Measurements from ENCODE around the gene RELL1. TPM values are rescaled to one million over a fixed set of nuclear protein-coding genes. Genes with fewer than 3 reads are reported as not detected.

Gene RELL1
- total RNA-seq, 2 donors from 2014 or later, result 24.4 to 48.2 TPM

GRCh38 chr4:37602454-37603069 is 83.6 kb downstream of the RELL1 start:
- intact Hi-C loops (cut with DNase I), result loop anchor here (5.0 to 10.0 kb wide), 3 partner anchors 72 to 432 kb away; no protein-coding TSS in a partner anchor

GRCh38 chr4:37601531-37601930 is 84.6 kb downstream of the RELL1 start:
- H3K4me1 ChIP-seq, result no peaks in the 10 kb centered on the region
- intact Hi-C loops (cut with DNase I), result loop anchor here (5.0 to 10.0 kb wide), 3 partner anchors 73 to 433 kb away; no protein-coding TSS in a partner anchor
- no peak overlapping the region for H3K27ac ChIP-seq
- no peak overlapping the region for H3K9ac ChIP-seq (ENCODE audit: low read depth in 2 of 2, low read length in 2 of 2)
- H3K27me3 ChIP-seq, result no peaks in the 10 kb centered on the region
- H3K4me3 ChIP-seq, result no peak overlapping the region
- no peaks in the 10 kb centered on the region for H3K9me3 ChIP-seq
- peak; percentile 65 for DNase-seq
- TF ChIP-seq CTCF (IDR thresholded peaks at IDR 0.05), result no peak
- H3K36me3 ChIP-seq, result no peaks in the 10 kb centered on the region

More at GRCh38 chr4:37602454-37603069, 83.6 kb downstream of the RELL1 start:
- no peak overlapping the region for H3K27ac ChIP-seq
- no peak overlapping the region for H3K9ac ChIP-seq (ENCODE audit: low read depth in 2 of 2, low read length in 2 of 2)
- H3K9me3 ChIP-seq, result no peaks in the 10 kb centered on the region
- no peak overlapping the region for H3K4me3 ChIP-seq
- no peaks in the 10 kb centered on the region for H3K36me3 ChIP-seq
- no peak for DNase-seq
- TF ChIP-seq CTCF (IDR thresholded peaks at IDR 0.05), result no peak
- no peaks in the 10 kb centered on the region for H3K4me1 ChIP-seq
- no peaks in the 10 kb centered on the region for H3K27me3 ChIP-seq

GRCh38 chr4:37599092-37599790 is 86.9 kb downstream of the RELL1 start:
- H3K4me3 ChIP-seq, result no peak overlapping the region
- no peak for DNase-seq
- H3K9me3 ChIP-seq, result no peaks in the 10 kb centered on the region
- no peak for TF ChIP-seq CTCF (IDR thresholded peaks at IDR 0.05)
- H3K36me3 ChIP-seq, result no peaks in the 10 kb centered on the region
- H3K9ac ChIP-seq (ENCODE audit: low read depth in 2 of 2, low read length in 2 of 2), result no peak overlapping the region
- H3K27ac ChIP-seq, result no peak overlapping the region
- intact Hi-C loops (cut with DNase I), result no loop called here
- no peaks in the 10 kb centered on the region for H3K27me3 ChIP-seq
- H3K4me1 ChIP-seq, result no peaks in the 10 kb centered on the region

- H3K9ac ChIP-seq (ENCODE audit: low read depth in 2 of 2, low read length in 2 of 2), result no peak overlapping the region
- DNase-seq, result no peak
- no peaks in the 10 kb centered on the region for H3K9me3 ChIP-seq
- H3K4me3 ChIP-seq, result no peak overlapping the region
- TF ChIP-seq CTCF (IDR thresholded peaks at IDR 0.05), result no peak
- no peaks in the 10 kb centered on the region for H3K4me1 ChIP-seq
- intact Hi-C loops (cut with DNase I), result no loop called here
- H3K27me3 ChIP-seq, result no peaks in the 10 kb centered on the region
- H3K27ac ChIP-seq, result no peak overlapping the region
- H3K36me3 ChIP-seq, result no peaks in the 10 kb centered on the region
These were observed 89.1 kb downstream of the RELL1 start for GRCh38 chr4:37597034-37597433.

- H3K9me3 ChIP-seq, result no peaks in the 10 kb centered on the region
- H3K27me3 ChIP-seq, result no peaks in the 10 kb centered on the region
- H3K9ac ChIP-seq (ENCODE audit: low read depth in 2 of 2, low read length in 2 of 2), result no peak overlapping the region
- intact Hi-C loops (cut with DNase I), result no loop called here
- no peak for TF ChIP-seq CTCF (IDR thresholded peaks at IDR 0.05)
- no peak overlapping the region for H3K4me3 ChIP-seq
- no peak for DNase-seq
- H3K4me1 ChIP-seq, result no peaks in the 10 kb centered on the region
- no peaks in the 10 kb centered on the region for H3K36me3 ChIP-seq
- no peak overlapping the region for H3K27ac ChIP-seq
These were observed 90.1 kb downstream of the RELL1 start for GRCh38 chr4:37595875-37596680.
